ENCODE results near the gene GNB1L. TPM values are rescaled to one million over a fixed set of nuclear protein-coding genes. Genes with fewer than 3 reads are reported as not detected.

The GNB1L gene
- total RNA-seq, 1 experiment from 2014 or later: 18.0 TPM

- H3K27me3 Mint-ChIP-seq (ENCODE audit: low read depth): no peaks in the 10 kb centered on the region; the same call in 1 of the 2 replicates
- TF ChIP-seq TCF7 (CRISPR knock-in tag; IDR thresholded peaks at IDR 0.05; ENCODE audit: low read depth) (no peak), ZNF121 (CRISPR knock-in tag; IDR thresholded peaks at IDR 0.05) (peak; percentile 48; the same call in 1 of the 2 replicates)
- H3K4me3 Mint-ChIP-seq: no peak overlapping the region
- H3K4me1 Mint-ChIP-seq: no peaks in the 10 kb centered on the region
- no peaks in the 10 kb centered on the region for H3K9me3 Mint-ChIP-seq
- ATAC-seq (0 out of 2 replicates have a peak, but pooled peaks have one; percentile 39), DNase-seq (ENCODE audit: low spot score) (no peak)
- H3K27ac Mint-ChIP-seq: no peak overlapping the region; the same call in 1 of the 2 replicates
- POLR2A ChIA-PET: no interaction called here
- H3K36me3 Mint-ChIP-seq: 0 out of 2 replicates have a peak, but pooled peaks cover 3% of the 10 kb centered on the region
- CTCF ChIA-PET: interaction anchor here (0.6 to 1.0 kb wide), 3 partner anchors 13 to 122 kb away, joined by 3 to 6 read pairs (median 3); no protein-coding TSS in a partner anchor
These were observed 66.9 kb downstream of the GNB1L start for GRCh38 chr22:19787849-19788141.

- Mint-ChIP-seq H3K36me3 (0 out of 2 replicates have a peak, but pooled peaks cover 3% of the 10 kb centered on the region), H3K27me3 (ENCODE audit: low read depth) (peaks cover 2% of the 10 kb centered on the region; the same call in 1 of the 2 replicates), H3K4me3 (no peak overlapping the region), H3K4me1 (no peaks in the 10 kb centered on the region), H3K27ac (peak overlapping the region; percentile 68), H3K9me3 (no peaks in the 10 kb centered on the region)
- ATAC-seq (no peak), DNase-seq (ENCODE audit: low spot score) (no peak)
- ChIA-PET POLR2A (no interaction called here), CTCF (interaction anchor here (0.6 to 1.0 kb wide), 3 partner anchors 14 to 123 kb away, joined by 3 to 6 read pairs (median 3); no protein-coding TSS in a partner anchor)
- TF ChIP-seq IRF1 (CRISPR knock-in tag; IDR thresholded peaks at IDR 0.05) (no peak), ZNF317 (CRISPR knock-in tag; IDR thresholded peaks at IDR 0.05; ENCODE audit: borderline replicate concordance, low read depth) (no peak), SP1 (CRISPR knock-in tag; conservative IDR thresholded peaks at IDR 0.05) (no peak), EMX1 (CRISPR knock-in tag; IDR thresholded peaks at IDR 0.05) (no peak), MAX (CRISPR knock-in tag; IDR thresholded peaks at IDR 0.05) (no peak), GRHL2 (CRISPR knock-in tag; IDR thresholded peaks at IDR 0.05; ENCODE audit: insufficient replicate concordance, severe bottlenecking) (no peak), E2F4 (CRISPR knock-in tag; IDR thresholded peaks at IDR 0.05; ENCODE audit: borderline replicate concordance, low read depth) (no peak), STAT6 (CRISPR knock-in tag; conservative IDR thresholded peaks at IDR 0.05; ENCODE audit: low read depth) (no peak), TEAD1 (CRISPR knock-in tag; IDR thresholded peaks at IDR 0.05) (no peak), ATF6 (CRISPR knock-in tag; IDR thresholded peaks at IDR 0.05) (no peak), ATF2 (CRISPR knock-in tag; IDR thresholded peaks at IDR 0.05; ENCODE audit: borderline replicate concordance, low read depth) (no peak), PRRX2 (CRISPR knock-in tag; IDR thresholded peaks at IDR 0.05) (no peak), HMGA2 (CRISPR knock-in tag; IDR thresholded peaks at IDR 0.05) (no peak), FOXP1 (CRISPR knock-in tag; IDR thresholded peaks at IDR 0.05; ENCODE audit: borderline replicate concordance) (no peak), CREM (CRISPR knock-in tag; IDR thresholded peaks at IDR 0.05) (no peak)
These were observed 67.5 kb downstream of the GNB1L start for GRCh38 chr22:19786959-19787848.

All from WTC11 (cell line).